Epithelial cell of prostate (primary cell): Measurements from ENCODE around the gene STIP1.

ENCODE experiments used
- DNase-seq: peaks from one replicate; pipeline ENCODE4 v3.0.0-alpha.2; 2011; ENCODE audit warnings: low read depth, low spot score
- H3K27ac ChIP-seq: fragments of 450-650 bp; 2 replicates; pipeline ENCODE4 v1.5.1; 2017; ENCODE audit warnings: mild to moderate bottlenecking

STIP1 gene

DNA sequence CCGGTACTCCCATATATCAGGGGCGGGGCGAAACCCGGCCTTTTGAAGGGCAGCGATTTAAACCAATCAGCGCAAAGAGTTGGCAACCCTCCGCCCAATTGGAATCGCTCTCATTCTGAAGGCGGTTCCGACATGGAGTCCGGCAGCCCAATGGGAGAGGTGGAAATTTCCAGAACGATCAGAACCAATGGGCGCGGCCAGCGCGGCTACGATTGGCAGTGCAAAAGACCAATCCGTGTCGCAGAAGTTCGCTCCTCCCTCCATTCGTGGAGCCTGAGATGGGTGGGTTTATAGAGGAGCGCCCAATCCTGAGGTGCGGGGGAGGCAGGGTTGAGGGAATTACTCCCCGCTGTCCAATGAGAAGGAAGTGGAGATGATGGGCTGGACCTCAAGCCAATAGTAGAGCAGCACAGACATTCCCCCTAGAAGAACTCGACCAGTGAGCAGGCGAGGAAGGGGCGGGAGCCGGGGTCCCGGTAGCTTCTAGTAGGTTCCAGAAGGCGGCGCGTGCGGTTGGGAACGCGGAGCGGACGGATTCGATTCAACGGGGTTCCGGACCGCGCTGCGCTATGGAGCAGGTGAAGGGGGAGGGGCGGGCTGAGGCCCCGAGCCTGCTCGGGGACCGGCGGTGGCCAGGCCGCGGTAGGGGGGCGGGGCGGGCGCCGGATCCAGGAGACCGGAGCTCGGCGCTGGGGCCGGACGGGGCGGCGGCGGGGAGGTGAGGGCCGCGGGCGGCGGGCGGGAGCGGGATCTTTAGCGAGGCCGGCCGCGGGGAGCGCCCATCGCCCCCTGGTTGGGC is at the start of gene STIP1:
Gene STIP1, plus strand, starts transcription at position 479 of the 799 bp plus-strand sequence. Its CDS starts 91 bp downstream, at position 570.
- peak within 1 kb of the TSS; percentile 86 for H3K27ac ChIP-seq
- DNase-seq = peak; percentile 100

DNA sequence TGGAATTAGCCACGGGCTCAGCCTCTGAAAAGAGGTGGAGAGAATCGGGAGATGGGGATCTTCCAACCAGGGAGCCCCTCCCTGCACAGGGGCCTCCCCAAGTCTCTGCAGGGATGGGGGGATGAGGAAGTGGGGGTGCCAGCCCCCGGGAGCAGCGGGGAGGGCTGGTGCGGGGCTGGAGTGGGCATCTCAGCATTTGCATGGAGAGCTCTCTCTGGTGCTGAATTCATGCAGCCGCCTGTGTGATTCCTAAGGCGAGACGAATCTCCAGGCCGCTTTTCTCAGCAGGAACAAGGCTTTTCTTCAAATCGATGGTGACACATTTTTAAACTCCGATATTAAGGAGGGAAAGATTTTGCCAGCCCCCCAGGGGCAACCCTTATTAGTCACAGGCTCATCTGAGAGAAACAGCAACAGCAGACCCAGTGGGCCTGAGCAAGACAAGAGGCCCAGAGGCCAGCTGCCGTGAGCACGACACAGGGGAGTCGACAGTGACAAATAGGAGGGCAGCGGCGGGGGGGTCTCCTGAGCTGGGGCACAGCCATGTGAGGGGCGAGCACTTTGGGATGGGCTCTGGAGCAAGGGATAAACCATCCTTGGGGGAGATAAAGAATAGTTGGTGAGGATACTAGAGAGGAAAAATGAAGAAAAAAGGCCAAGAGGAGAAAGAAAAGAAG is 49.1 kb upstream of the STIP1 start:
- no peak for DNase-seq

DNA sequence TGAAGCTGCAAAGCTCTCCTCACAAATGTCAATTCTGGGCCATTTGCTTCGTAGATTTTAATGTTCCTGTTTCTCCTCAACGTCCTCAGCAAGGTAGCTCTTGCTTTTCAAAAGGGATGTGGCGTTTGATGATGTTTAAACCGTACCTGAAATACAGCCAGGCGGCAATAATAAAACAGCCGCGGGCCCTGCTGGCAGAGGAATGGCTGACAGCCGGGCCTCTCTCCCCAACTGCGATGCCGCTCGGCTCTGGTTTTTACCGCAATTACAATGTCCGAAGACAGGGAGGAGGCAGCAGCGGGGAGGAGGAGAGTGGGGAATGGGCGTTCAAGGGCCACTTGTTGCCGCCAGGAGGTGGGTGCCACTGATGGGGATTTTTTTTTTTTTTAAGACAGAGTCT is 47.6 kb upstream of the STIP1 start:
- no peak overlapping the region for H3K27ac ChIP-seq
- DNase-seq = no peak

More for the DNA sequence above, 49.1 kb upstream of the STIP1 start:
- H3K27ac ChIP-seq = no peak overlapping the region

DNA sequence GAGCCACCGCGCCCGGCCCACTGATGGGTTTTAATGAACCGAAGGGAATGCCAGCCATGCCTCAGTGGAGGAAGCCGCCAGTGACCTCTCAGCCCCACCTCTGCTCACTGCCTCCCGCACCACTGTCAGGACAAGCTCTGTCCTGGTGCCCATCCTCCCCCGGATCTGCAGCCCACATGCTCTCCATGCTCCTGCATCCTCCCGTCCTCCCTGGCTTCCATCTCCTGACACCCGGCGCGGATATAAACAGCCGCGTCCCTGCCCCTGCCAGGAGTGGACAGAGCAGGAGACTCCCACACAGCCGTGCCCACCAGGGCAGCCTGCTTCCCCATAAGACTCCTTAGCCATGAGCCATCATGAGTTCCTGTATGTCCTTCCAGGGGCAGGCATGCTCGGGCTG is 46.9 kb upstream of the STIP1 start:
- H3K27ac ChIP-seq = no peak overlapping the region
- no peak for DNase-seq

DNA sequence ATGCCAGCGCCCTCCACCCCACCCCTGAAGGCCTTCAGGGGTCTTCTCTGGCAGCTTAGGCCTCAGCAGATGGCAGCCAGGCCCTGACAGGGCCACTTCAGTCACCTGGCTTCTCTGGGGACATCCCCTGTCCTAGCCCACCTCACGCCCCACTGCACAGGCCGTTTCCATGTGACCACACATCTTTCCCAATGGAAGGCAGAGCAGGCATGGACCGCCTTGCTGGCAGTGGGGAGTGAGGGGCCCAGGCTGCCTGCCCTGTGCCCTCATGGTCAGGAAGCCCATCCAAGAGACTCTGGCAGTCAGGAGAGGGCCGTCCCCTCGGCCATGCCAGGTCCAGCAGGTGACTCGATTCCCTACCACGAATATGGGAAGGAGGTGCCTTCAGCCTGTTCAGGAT is 45.9 kb upstream of the STIP1 start:
- no peak for DNase-seq

DNA sequence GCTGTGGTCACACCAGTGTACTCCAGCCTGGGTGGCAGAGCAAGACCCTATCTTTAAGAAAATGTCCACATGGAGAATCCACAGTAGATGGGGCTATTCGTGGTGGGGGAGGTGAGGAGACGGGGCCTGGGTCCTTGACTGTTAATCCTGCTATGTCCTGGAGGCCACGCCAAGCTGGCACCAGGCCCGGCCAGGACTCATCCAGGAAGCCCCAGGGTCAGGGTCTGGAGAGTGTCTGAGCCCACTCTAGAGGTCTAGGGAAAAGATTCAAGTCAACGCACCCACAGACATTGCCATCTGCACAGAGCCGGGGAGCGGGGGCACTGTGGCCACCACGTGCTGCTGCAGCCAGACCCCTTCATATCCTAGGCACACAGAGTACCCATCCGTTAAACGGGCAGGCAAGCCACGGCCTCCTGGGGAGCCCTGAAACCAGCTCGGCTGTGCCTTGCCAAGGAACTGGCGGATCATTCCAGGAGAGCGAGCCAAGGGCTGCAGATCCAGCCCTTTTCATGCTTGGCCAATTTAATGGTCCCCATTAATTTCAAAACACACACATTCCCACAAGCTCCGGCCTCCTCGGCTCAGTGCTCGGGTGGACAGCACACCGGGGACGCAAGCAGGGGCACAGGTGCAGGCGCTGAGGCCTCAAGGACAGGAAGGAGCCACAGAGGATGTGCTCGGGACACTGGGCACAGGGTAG is 44.7 kb upstream of the STIP1 start:
- no peak overlapping the region for H3K27ac ChIP-seq
- no peak for DNase-seq

More for the DNA sequence above, 45.9 kb upstream of the STIP1 start:
- no peak overlapping the region for H3K27ac ChIP-seq

DNA sequence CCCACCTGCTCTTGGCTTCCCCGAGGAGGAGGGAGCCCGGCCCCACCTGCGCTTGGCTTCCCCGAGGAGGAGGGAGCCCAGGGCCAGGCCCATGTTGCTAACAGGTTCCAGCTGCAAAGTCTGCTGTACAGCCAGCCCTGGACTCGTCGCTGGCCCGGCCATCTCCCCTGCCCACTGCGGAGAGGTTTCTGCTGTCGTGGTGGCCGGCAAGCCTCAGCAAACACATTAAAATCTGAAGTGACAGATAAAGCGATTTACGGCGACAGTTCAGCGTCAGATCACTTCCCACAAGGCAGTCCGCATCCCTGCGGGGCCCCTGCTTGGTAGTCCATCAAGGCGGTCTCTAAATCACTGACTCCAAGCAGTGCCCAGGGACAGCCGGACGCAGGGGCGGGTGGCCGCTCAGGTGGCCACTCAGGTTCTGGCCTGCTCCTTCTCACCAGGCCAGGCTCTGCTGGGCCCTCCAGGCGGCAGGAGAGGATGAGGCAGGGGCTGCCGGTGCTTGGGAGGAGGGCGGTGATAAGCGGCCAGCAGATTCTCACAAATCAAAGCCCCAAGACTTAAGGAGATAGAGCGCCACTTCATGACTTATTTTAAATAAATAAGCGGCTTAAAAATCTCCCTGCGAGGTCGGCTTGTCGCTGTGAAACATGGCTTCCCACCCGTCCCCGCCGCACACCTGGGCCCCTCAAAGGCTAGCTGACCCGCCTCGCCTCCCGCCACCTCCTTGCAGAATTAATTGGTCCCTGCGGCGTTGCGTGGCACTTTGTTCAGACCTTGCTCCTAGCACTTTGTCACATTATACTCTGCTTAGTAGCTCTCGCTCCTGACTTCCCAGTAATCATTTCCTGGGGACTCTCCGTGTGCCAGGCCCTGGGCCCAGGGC is 41.1 kb upstream of the STIP1 start:
- no peak overlapping the region for H3K27ac ChIP-seq
- no peak for DNase-seq

DNA sequence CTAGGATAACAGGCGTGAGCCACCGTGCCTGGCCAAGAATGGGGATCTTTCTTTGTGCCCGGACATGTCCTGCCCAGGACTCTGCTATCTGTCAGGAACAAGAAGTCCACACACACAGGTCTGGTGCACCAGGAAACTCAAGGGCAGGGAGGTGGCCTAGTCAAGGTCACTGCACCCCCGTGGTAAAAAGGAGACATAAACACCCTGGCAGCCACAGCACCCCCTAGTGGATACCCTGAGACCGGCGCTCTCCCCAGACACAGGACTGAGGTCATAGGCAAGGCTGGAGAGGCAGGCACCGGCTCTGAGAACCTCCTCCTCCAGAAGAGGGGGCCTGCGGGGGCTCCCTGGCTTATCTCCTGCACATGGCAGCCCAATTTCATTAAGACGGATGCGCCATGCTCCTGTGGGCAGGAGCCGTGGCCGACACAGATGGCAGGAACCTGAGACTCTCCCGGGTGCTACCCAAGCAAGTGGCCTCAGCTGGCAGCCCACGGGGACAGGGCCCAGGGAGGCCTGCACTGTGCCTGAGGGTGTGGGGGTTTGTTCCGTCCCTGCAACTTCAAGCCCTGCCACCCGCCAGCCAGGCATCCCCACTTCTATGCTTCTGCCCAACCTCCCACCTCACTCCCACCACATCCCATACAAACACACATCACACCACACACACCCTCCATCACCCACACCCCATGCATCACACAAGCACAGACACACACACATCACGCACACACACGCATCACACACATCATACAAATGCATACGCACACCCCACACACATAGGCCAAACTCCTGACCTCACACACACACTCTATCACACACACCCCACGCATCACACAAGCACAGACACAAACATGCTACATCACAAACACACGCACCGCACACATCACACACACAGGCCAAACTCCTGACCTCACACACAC is 39.7 kb upstream of the STIP1 start:
- DNase-seq = no peak
- no peak overlapping the region for H3K27ac ChIP-seq

DNA sequence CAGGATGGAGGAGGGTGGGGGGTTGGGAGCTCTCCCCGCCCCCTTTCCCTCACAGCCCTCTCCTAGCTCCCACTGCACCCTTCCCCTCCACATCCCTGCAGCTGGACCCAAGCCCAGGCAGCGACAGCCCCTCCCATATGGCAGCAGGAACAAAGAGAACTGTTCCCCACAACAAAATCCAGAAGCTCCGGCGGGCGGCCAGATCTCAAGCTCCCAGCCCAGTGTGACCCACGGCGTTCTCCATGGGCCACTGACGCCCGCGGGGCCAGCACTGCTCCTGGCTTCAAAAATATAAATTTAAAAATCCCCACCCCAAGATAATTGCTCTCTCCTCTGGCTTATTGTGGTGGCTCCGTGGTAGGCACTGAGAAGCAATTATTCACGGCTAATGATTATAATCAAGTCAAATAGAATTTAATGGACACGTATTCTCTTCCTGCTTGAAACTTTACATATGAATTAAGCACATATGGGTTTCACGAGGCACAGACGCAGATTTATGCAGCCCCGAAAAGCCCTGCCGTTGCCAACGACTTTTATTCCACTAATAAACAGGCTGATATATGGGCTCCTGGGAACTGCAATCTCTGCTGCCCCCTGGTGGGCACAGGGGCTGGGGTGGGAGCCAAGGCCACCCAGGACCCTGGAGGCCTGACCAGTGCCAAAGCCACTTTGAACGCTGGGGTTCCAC is 37.6 kb upstream of the STIP1 start:
- no peak overlapping the region for H3K27ac ChIP-seq
- no peak for DNase-seq

DNA sequence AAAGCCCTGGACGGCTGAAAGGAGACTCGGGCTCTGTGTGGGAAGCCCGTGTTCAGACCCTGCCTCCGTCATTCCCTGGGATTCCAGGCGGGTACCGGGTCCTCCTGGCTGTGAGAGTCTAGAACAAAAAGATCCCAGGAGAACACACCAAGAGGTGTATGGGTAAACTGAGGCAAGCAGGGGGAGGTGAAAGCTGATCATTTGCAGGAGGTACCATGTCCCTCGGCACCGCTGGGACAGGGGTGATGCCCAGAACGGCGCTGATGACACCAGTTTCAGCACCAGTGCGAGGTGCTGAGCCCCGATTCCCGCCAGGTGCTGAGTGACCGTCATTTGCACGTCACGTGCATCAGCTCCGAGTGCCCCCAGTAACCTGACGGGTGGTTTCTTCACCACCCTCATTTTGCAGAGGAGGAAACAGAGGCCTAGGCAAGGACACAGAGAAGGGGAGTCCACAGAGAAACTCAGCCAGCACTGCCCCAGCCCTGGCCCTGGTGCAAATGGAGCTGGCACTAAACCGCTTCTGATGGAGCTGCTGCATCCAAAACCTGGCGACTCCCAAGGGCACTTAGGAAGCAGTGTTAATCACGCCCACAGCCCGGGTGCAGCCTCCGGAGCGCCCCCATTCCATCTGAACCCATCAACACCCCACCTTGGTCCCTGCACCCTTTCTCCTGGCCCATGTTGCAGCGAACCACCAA is 36.9 kb upstream of the STIP1 start:
- no peak for DNase-seq
- H3K27ac ChIP-seq = no peak overlapping the region

DNA sequence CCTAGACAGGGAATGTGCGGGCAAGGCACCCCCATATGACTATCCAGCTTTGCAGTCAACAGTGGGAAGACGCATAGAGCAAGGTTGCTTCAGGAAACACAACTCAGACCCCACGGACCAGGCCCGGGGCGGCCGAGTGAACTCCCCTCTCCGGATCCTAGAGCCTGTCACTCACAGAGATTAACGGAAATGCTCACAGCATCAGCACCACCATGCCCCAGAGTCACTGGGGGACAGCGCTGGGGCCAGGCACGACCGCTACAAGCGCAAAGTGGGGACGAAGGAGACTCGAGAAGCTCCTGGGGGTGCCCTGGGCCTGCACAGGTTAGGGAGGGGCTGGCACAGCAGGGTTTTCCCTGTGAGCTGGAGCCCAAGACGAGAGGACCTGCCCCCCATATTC is 35.9 kb upstream of the STIP1 start:
- no peak for DNase-seq
- H3K27ac ChIP-seq = no peak overlapping the region

DNA sequence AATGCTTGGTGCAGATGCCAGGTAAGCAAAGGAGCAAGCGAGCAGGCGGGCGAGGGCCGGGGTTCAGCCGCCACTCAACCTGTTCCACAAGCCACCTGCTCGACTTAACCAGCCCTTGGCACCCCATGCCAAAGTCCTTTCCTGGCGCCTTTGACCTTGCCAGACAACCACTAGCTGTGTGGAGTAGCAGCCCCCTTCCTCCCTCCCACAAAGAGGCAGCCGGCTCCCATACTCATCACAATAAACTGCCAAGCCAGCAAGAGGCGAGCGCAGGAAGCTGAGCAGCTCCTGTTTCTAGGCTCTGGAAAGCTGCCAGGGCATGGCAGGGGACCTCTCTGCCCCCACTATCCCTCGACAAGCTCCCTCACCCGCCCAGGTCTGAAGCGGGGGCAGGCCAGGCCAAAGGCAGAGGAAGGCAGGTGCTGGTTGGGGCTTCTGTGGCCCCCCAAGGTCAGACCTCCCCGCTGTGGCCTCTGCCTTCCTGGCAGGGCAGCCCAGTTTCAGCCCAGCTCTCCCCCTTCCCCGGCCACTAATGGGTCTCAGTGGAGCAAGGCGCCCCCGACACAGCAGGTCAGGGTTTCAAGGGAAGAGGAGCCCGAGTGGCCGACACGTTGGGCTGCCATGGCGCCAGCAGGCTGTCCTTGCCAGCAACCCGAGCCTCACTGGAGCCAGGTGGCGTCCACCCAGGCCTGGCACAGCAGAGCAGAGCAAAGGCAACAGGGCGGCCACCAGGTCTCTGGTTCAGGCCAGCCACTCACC is 35.3 kb upstream of the STIP1 start:
- DNase-seq = no peak
- H3K27ac ChIP-seq = no peak overlapping the region

DNA sequence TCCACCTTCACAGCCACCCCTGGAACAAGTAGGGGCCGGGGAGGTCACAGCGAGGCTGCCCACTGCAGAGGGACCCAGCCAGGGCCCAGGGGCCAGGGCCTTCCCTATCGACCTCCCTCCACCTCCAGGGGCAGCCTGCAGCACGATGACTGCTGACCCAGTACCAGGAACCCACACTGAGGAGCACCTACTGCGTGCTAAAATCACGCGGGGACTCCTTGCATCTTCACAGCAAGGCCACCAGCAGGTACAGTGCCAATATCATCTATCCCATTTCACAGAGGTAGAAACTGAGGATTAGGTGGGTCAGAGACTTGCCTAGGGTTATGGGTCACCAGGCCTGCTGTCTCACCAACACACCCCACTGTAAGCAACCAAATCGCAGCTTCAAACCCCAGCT is 34.6 kb upstream of the STIP1 start:
- H3K27ac ChIP-seq = no peak overlapping the region

DNA sequence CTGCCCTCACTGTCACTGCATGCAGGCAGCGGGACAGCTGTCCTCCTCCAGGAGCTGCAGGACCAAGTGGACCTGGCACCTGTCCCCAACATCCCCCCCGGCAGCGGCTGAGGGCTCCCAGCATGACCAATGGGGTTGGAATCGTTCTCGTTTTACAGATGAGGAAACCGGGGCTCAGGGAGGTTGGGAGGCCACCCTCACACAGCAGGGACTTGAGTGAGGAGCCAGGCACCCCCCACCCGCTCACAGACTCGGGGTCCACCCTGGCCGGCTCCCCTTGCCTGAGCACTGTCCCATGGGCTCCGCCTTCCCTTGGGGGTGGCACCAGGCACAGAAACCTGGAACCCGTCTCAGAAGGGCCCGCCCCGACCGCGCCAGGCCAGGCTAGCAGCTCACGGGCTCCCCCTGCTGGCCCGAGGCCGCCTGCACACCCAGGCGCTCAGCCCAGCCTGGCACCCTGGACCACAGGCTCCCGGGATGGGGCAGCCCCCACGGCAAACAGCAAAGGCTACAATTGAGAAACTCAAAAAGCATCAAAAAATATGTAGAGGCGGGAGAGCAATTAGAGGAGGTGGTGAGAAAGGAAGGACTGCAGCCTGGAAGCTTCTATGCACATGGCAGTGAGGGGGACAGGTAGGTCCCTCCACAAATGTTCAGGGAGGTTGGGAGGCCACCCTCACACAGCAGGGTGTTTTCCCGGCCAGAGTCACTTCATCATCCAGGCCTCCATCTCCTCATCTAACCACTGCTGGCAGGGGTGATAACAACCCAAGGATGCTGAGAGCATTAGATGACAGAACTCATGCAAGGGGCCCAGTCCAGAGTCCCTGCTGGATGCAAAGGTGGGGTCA is 32.9 kb upstream of the STIP1 start:
- no peak for DNase-seq
- no peak overlapping the region for H3K27ac ChIP-seq

More for the DNA sequence above, 34.6 kb upstream of the STIP1 start:
- no peak for DNase-seq

DNA sequence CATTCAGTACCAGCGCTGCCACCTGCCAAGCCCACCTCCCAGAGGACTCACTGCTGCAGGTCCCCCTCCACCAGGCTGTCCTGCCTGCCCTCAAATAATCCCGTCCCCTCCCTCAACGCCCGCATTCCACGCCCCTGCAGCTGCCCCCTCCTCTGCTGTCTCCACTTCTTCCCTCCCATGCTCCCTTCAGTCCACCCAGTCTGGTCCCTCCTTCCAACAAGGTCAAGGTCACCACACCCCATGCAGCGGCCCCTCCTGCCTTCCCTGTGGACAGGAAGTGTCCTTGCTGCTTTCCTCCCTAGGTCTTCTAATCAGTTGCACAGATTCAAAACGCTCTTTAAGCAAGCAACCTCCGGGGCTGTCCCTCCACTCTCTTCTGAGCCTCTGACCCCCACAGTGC is 32.2 kb upstream of the STIP1 start:
- H3K27ac ChIP-seq = no peak overlapping the region
- no peak for DNase-seq

DNA sequence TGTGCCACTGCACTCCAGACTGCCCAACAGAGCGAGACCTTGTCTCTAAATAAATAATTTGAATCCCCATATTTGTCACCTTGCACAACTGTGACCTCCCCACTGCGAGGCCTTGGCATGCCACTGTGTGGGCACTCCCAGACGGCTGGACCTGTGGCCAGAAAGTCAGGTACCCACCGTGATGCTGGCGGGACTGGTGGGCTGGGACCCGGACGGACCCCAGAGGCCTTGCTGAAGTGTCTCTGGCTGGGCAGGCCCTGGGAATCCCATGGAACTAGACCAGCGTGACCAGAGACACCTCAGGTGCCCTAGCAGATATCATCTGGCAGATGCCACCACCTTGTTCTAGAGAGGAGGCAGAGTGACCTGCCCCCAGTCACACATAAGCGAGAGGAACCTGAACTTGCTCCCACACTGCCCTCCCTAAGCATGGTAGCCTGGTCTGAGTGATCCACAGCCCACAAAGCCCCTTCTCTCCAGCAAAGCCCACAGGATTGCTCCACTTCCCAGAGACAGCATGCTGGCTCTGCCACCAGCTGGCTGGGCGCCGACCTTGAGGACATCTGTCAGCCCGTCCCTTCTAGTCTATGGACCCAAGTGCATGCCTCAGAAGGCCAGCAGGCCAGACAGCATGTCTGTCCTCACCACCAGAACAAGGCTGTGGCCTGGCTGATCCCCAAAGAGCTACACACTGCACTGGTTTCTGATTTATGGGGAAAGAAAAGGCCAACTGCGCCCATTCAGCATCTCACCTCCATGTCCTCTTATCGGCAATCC is 29.5 kb upstream of the STIP1 start:
- DNase-seq = no peak

More for the DNA sequence above, 29.5 kb upstream of the STIP1 start:
- H3K27ac ChIP-seq = no peak overlapping the region
